Right atrium auricular region (tissue), 2 donors: ENCODE results near the gene NPPB. TPM values are rescaled to one million over a fixed set of nuclear protein-coding genes. Genes with fewer than 3 reads are reported as not detected.

Experiments used
- DNase-seq: peaks from one replicate; pipeline ENCODE4 v3.0.0-alpha.2; 2019; ENCODE audit warnings: low spot score
- H3K27ac ChIP-seq, 2 donors: fragments of 200-600 bp; sonication (generic); 1 replicate in 1 of 2; 2 replicates in 1 of 2; pipeline ENCODE4 v1.5.1; 2016 to 2019
- H3K27me3 ChIP-seq, 2 donors: fragments of 200-600 bp; sonication (generic); one replicate each; pipeline versions ENCODE4 v1.5.1 to v1.6.0; 2017 to 2019
- H3K36me3 ChIP-seq: fragments of 200-600 bp; sonication (generic); one replicate; pipeline ENCODE4 v1.5.1; 2016
- H3K4me1 ChIP-seq, 2 donors: fragments of 200-600 bp; sonication (generic); one replicate each; pipeline versions ENCODE4 v1.5.1 to v1.6.0; 2017 to 2019
- H3K4me3 ChIP-seq, 2 donors: fragments of 200-600 bp; sonication (generic); 1 replicate in 1 of 2; 2 replicates in 1 of 2; pipeline ENCODE4 v1.5.1; 2017 to 2019; ENCODE audit warnings: mild to moderate bottlenecking in 1 of 2, moderate library complexity in 1 of 2
- H3K9me3 ChIP-seq, 2 donors: fragments of 200-600 bp; sonication (generic); one replicate each; pipeline ENCODE4 v1.5.1; 2019
- CTCF ChIP-seq, 2 donors: fragments of 200-600 bp; sonication (generic); IDR thresholded peaks; one replicate each; pipeline ENCODE4 v1.5.1; 2019; ENCODE audit warnings: antibody characterized with exemption in 2 of 2
- total RNA-seq, 2 donors: library from RNA; depleted of rRNA; stranded (reverse); fragments of >200 nt; gene quantifications; one replicate each; pipeline ENCODE4 v1.1.0, GENCODE V29; 2016

The NPPB gene
- total RNA-seq, 2 donors from 2014 or later: 1,081 to 10,488 TPM

GRCh38 chr1:11833497-11833896 is 25.2 kb downstream of the NPPB start:
- no peaks in the 10 kb centered on the region for H3K9me3 ChIP-seq
- H3K27me3 ChIP-seq: no peaks in the 10 kb centered on the region
- H3K4me3 ChIP-seq: no peak overlapping the region
- H3K27ac ChIP-seq: no peak overlapping the region
- H3K36me3 ChIP-seq: peaks cover 89% of the 10 kb centered on the region
- no peak for TF ChIP-seq CTCF (IDR thresholded peaks at IDR 0.05)
- H3K4me1 ChIP-seq: no peaks in the 10 kb centered on the region
- DNase-seq: no peak

- Histone ChIP-seq H3K27ac (no peak overlapping the region), H3K4me3 (no peak overlapping the region), H3K4me1 (no peaks in the 10 kb centered on the region), H3K27me3 (no peaks in the 10 kb centered on the region), H3K36me3 (peaks cover 87% of the 10 kb centered on the region), H3K9me3 (no peaks in the 10 kb centered on the region)
- TF ChIP-seq CTCF (IDR thresholded peaks at IDR 0.05): no peak
- no peak for DNase-seq
Measured at GRCh38 chr1:11831945-11832725, 26.6 kb downstream of the NPPB start.

GRCh38 chr1:11828511-11828910 is 30.2 kb downstream of the NPPB start:
- no peak overlapping the region for H3K27ac ChIP-seq
- H3K36me3 ChIP-seq: peaks cover 84% of the 10 kb centered on the region
- no peak for TF ChIP-seq CTCF (IDR thresholded peaks at IDR 0.05)
- H3K4me3 ChIP-seq: no peak overlapping the region
- no peaks in the 10 kb centered on the region for H3K27me3 ChIP-seq
- no peak for DNase-seq
- no peaks in the 10 kb centered on the region for H3K4me1 ChIP-seq
- no peaks in the 10 kb centered on the region for H3K9me3 ChIP-seq

GRCh38 chr1:11826946-11827345 is 31.8 kb downstream of the NPPB start:
- H3K9me3 ChIP-seq: no peaks in the 10 kb centered on the region
- no peaks in the 10 kb centered on the region for H3K4me1 ChIP-seq
- TF ChIP-seq CTCF (IDR thresholded peaks at IDR 0.05): no peak
- no peak for DNase-seq
- H3K27ac ChIP-seq: no peak overlapping the region
- H3K27me3 ChIP-seq: no peaks in the 10 kb centered on the region
- peaks cover 89% of the 10 kb centered on the region for H3K36me3 ChIP-seq
- no peak overlapping the region for H3K4me3 ChIP-seq

- Histone ChIP-seq H3K4me1 (no peaks in the 10 kb centered on the region), H3K27ac (no peak overlapping the region), H3K4me3 (no peak overlapping the region), H3K27me3 (no peaks in the 10 kb centered on the region), H3K9me3 (no peaks in the 10 kb centered on the region), H3K36me3 (peaks cover 89% of the 10 kb centered on the region)
- no peak for TF ChIP-seq CTCF (IDR thresholded peaks at IDR 0.05)
- DNase-seq: no peak
Measured at GRCh38 chr1:11825131-11825530, 33.6 kb downstream of the NPPB start.
